Pancreas (tissue), 10 donors: ENCODE results near the gene CPN2. TPM values are rescaled to one million over a fixed set of nuclear protein-coding genes. Genes with fewer than 3 reads are reported as not detected.

Source experiments
- ATAC-seq, 4 donors: fragments of 200-7000 bp; cut with Tn5 transposase; one replicate each; pipeline versions ENCODE4 v1.8.0 to v1.9.1; 2020; ENCODE audit warnings: mild to moderate bottlenecking in 4 of 4, moderate library complexity in 4 of 4
- DNase-seq, 6 donors: peaks; one replicate each; pipeline ENCODE4 v3.0.0-alpha.2; 2020
- FAIRE-seq: peaks from 2 replicates; lab custom pipeline; 2012; peaks lifted over from hg19 to GRCh38; lab: Jason Lieb, UNC
- H3K27ac ChIP-seq, 4 donors: fragments of 200-600 bp; sonication (generic); 1 replicate in 3 of 4; 2 replicates in 1 of 4; pipeline versions ENCODE4 v1.5.0 to v1.8.0; 2020
- H3K27me3 ChIP-seq, 4 donors: fragments of 200-600 bp; one replicate each; pipeline ENCODE4 v1.8.0; 2021
- H3K36me3 ChIP-seq, 3 donors: fragments of 200-600 bp; sonication (generic) in 1 of 3; one replicate each; pipeline versions ENCODE4 v1.5.0 to v1.8.0; 2020 to 2021
- H3K4me1 ChIP-seq, 3 donors: fragments of 200-600 bp; one replicate each; pipeline ENCODE4 v1.8.0; 2021
- H3K4me3 ChIP-seq, 4 donors: fragments of 200-600 bp; sonication (generic) in 2 of 4; one replicate each; pipeline versions ENCODE4 v1.5.0 to v1.8.0; 2020 to 2021
- H3K9me3 ChIP-seq, 4 donors: fragments of 200-600 bp; one replicate each; pipeline ENCODE4 v1.8.0; 2021
- WGBS, 2 donors: extraction: QIAGEN DNeasy Blood & Tissue Kit; methylation state at CpG; one replicate each; pipeline ENCODE4 v1.1.7; 2013; 5-methylcytosine and 5-hydroxymethylcytosine counted together
- intact Hi-C, 3 donors: fragments of 100-400 bp; cut with DNase I; formaldehyde crosslinking; loops; one replicate each; pipeline versions ENCODE4 v1.11.1 to v1.14.2; 2022
- polyA plus RNA-seq, 2 donors: library from polyadenylated mRNA; stranded (reverse); fragments of 200-250 nt; gene quantifications; one replicate each; pipeline ENCODE4 v1.2.3, GENCODE V29; 2013
- total RNA-seq, 6 donors: library from RNA; stranded (reverse); fragmentation: NEBNext Ultra II Directional in 4 of 6; extraction: Animal tissue kit (Norgen Biotek cat#: 25700) in 4 of 6; gene quantifications; one replicate each; pipeline versions ENCODE4 v1.2.1 to v1.2.4, GENCODE V29; 2021 to 2023
- TF ChIP-seq, protein P1 (sequence below), 4 donors: fragments of 200-600 bp; sonication (generic) in 3 of 4; IDR thresholded peaks; one replicate each; pipeline versions ENCODE4 v1.5.0 to v1.8.0; 2021; ENCODE audit warnings: antibody characterized with exemption in 4 of 4
- donor health status: healthy with polysubstance abuse.
- donor health status: DM: no; HTN: no; CAD: no; lungs with moderate emphysema.
- donor health status: DM: no; HTN: no; CAD: no.
- donor health status: control.
- donor health status: control.
- donor health status: Bipolar disorder and iron deficiency.
- donor health status: DM: yes; HTN: yes; CAD: no.
- donor health status: DM: no; HTN: no; CAD: no.
- donor health status: DM: no; HTN: no; CAD: no.
- donor health status: DM: yes; HTN: yes; CAD: no.

Gene CPN2
- total and polyA plus RNA-seq, 8 donors = 0.09 TPM; not detected in 7

- TF ChIP-seq, protein P1, sequence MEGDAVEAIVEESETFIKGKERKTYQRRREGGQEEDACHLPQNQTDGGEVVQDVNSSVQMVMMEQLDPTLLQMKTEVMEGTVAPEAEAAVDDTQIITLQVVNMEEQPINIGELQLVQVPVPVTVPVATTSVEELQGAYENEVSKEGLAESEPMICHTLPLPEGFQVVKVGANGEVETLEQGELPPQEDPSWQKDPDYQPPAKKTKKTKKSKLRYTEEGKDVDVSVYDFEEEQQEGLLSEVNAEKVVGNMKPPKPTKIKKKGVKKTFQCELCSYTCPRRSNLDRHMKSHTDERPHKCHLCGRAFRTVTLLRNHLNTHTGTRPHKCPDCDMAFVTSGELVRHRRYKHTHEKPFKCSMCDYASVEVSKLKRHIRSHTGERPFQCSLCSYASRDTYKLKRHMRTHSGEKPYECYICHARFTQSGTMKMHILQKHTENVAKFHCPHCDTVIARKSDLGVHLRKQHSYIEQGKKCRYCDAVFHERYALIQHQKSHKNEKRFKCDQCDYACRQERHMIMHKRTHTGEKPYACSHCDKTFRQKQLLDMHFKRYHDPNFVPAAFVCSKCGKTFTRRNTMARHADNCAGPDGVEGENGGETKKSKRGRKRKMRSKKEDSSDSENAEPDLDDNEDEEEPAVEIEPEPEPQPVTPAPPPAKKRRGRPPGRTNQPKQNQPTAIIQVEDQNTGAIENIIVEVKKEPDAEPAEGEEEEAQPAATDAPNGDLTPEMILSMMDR (IDR thresholded peaks at IDR 0.05) = no peak
- ATAC-seq (peak; percentile 10 to 69 (median 48)), DNase-seq (peak in 1 of 6 donors; percentile 48)
Measured at GRCh38 chr3:194320744-194321243, 30.3 kb downstream of the CPN2 start.

GRCh38 chr3:194320100-194320499 lies 31.0 kb downstream of the CPN2 start:
- DNase-seq = peak in 1 of 6 donors; percentile 42
- intact Hi-C loops = no loop called here
- Histone ChIP-seq H3K36me3 (no peaks in the 10 kb centered on the region), H3K4me1 (peaks cover 9 to 13% (median 9%) of the 10 kb centered on the region in 3 donors), H3K27me3 (peaks cover 0 to 8% (median 0%) of the 10 kb centered on the region in 4 donors), H3K9me3 (no peaks in the 10 kb centered on the region), H3K27ac (peak overlapping the region in 2 of 4 donors; percentile 46 to 58), H3K4me3 (no peak overlapping the region)
- no peak for ATAC-seq
- 47 to 53% methylated on average over 5 of the region's 5 CpGs for WGBS, 2 donors
- TF ChIP-seq, protein P1 (IDR thresholded peaks at IDR 0.05) = no peak
- no peak for FAIRE-seq

More at GRCh38 chr3:194320744-194321243, 30.3 kb downstream of the CPN2 start:
- no peak for FAIRE-seq
- intact Hi-C loops = no loop called here
- Histone ChIP-seq H3K4me3 (no peak overlapping the region), H3K36me3 (no peaks in the 10 kb centered on the region), H3K27me3 (peaks cover 0 to 8% (median 0%) of the 10 kb centered on the region in 4 donors), H3K27ac (peak overlapping the region in 1 of 4 donors; percentile 46), H3K4me1 (peaks cover 9 to 13% (median 9%) of the 10 kb centered on the region in 3 donors), H3K9me3 (no peaks in the 10 kb centered on the region)
- 18 to 20% methylated on average over 10 of the region's 10 CpGs for WGBS, 2 donors

GRCh38 chr3:194318511-194319161 lies 32.5 kb downstream of the CPN2 start:
- ATAC-seq (no peak), FAIRE-seq (no peak), DNase-seq (no peak)
- Histone ChIP-seq H3K9me3 (no peaks in the 10 kb centered on the region), H3K4me3 (no peak overlapping the region), H3K4me1 (peaks cover 9 to 13% (median 9%) of the 10 kb centered on the region in 3 donors), H3K36me3 (no peaks in the 10 kb centered on the region), H3K27me3 (peaks cover 0 to 8% (median 0%) of the 10 kb centered on the region in 4 donors), H3K27ac (no peak overlapping the region)
- 93 to 98% methylated on average over 3 of the region's 3 CpGs for WGBS, 2 donors
- intact Hi-C loops = loop anchor here in 2 of 3 donors (5.0 to 10.0 kb wide), 5 partner anchors 174 to 654 kb away; no protein-coding TSS in a partner anchor
- TF ChIP-seq, protein P1 (IDR thresholded peaks at IDR 0.05) = no peak

- peak in 1 of 6 donors; percentile 33 for DNase-seq
- ATAC-seq = no peak
Measured at GRCh38 chr3:194316918-194317317, 34.2 kb downstream of the CPN2 start.

More at GRCh38 chr3:194316918-194317317, 34.2 kb downstream of the CPN2 start:
- Histone ChIP-seq H3K27me3 (peaks cover 0 to 8% (median 0%) of the 10 kb centered on the region in 4 donors), H3K4me3 (no peak overlapping the region), H3K9me3 (no peaks in the 10 kb centered on the region), H3K27ac (no peak overlapping the region), H3K36me3 (no peaks in the 10 kb centered on the region), H3K4me1 (peaks cover 9 to 13% (median 9%) of the 10 kb centered on the region in 3 donors)
- 70 to 77% methylated on average over 6 of the region's 6 CpGs for WGBS, 2 donors
- TF ChIP-seq, protein P1 (IDR thresholded peaks at IDR 0.05) = no peak
- intact Hi-C loops = loop anchor here in 2 of 3 donors (5.0 to 10.0 kb wide), 5 partner anchors 172 to 652 kb away; no protein-coding TSS in a partner anchor
- no peak for FAIRE-seq
